Activated naive CD8-positive, alpha-beta T cell (primary cell): ENCODE results near the gene CLCF1.
A peak's percentile ranks its signal among the peaks of the same experiment; 100 is the strongest.

Experiments used
- H3K27ac Mint-ChIP-seq: one replicate; pipeline ENCODE4 v1.8.0; 2021; ENCODE audit warnings: mixed read lengths
- H3K27me3 Mint-ChIP-seq: one replicate; pipeline ENCODE4 v1.8.0; 2021; ENCODE audit warnings: mixed read lengths
- H3K36me3 Mint-ChIP-seq: one replicate; pipeline ENCODE4 v1.8.0; 2021; ENCODE audit warnings: mixed read lengths
- H3K4me1 Mint-ChIP-seq: one replicate; pipeline ENCODE4 v1.8.0; 2021; ENCODE audit warnings: low read depth, mixed read lengths
- H3K4me3 Mint-ChIP-seq: one replicate; pipeline ENCODE4 v1.8.0; 2021; ENCODE audit warnings: mild to moderate bottlenecking, mixed read lengths
- H3K9me3 Mint-ChIP-seq: one replicate; pipeline ENCODE4 v1.8.0; 2021; ENCODE audit warnings: low read depth, mixed read lengths

The CLCF1 gene

DNA sequence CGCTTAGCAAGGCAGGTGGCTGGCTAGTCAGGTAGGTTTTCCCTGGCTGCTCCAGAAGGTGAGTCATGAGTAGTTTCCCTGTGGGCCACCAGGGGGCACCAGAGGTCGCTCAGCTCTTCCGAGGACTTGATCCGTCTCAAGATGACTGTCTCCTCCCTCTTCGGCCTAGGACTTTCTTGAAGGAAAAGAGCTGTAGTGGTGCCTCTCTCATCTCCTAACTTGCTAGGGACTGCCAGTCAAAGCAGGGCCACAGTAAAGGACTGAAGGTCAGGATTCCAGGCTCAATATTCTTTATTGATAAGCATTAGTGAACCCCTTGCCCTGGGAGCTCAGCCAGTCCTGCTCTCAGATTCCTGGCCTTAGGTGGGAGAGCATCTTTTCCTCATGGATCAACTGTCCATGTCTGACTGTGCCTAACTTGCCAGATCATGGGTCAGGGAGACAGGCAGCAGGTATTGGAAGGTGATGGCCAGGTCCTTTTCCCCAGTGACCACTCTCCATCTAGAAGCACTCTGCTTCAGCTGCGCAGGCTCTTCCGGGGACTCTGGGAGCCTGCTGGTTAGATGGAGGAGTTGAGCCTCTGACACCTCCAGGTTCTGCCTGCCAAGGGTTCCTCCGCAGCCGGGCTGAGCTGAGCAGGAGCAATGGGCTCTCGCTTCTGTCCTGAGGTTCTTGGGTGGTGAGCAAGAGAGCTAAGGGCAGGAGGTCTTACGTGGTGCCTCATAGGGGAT is 22.0 kb downstream of the CLCF1 start:
- H3K36me3 Mint-ChIP-seq = no peaks in the 10 kb centered on the region
- peak overlapping the region; percentile 99 for H3K4me3 Mint-ChIP-seq
- peaks cover 56% of the 10 kb centered on the region for H3K4me1 Mint-ChIP-seq
- no peaks in the 10 kb centered on the region for H3K9me3 Mint-ChIP-seq
- H3K27me3 Mint-ChIP-seq = no peaks in the 10 kb centered on the region
- peak overlapping the region; percentile 83 for H3K27ac Mint-ChIP-seq

DNA sequence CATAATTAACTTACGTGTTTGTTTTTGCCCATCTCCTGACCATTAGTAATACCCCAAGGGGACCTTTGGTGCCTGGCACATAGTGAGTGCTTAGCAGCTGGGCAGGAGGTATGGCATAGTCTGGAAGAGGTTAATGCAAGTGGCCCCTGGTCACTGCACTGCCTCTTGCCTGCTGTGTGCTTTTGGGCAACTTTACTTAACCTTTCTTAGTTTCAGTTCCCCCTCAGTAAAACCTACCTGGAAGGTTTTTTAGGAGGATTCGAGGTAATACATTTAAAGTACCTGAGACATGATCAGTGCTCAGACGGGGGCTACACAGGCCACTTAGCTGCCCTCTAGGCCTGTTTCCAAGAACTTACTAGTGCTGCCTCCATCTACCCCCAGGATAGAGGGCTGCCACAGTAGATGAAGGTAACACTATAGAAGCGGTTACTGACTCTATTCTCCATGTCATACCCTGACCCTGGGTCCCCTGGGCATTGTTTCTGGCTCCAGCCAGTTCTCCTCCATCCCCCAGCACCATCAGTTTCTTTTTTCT is 23.4 kb downstream of the CLCF1 start:
- Mint-ChIP-seq H3K36me3 (no peaks in the 10 kb centered on the region), H3K4me3 (no peak overlapping the region), H3K27me3 (no peaks in the 10 kb centered on the region), H3K4me1 (peaks cover 70% of the 10 kb centered on the region), H3K27ac (peak overlapping the region; percentile 75), H3K9me3 (no peaks in the 10 kb centered on the region)

DNA sequence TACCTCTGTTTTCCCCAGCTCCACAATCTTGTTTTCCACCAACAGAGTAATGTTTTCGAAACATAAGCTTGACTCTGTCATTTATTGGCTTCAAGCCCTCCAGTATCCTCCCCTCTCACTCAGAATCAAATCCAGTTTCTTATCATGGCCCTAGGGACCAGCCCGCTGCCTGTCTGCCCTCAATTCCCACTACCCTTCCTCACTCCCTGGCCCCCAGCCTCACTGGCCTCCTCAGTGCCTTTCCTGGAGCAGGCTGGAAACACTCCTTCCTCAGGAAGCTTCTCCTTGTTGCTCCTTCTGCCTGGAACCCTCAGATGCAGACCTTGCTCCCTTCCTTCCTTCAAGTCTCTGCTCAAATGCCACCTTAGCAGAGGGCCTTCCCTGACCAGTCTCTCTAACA is 23.9 kb downstream of the CLCF1 start:
- H3K36me3 Mint-ChIP-seq = no peaks in the 10 kb centered on the region
- no peaks in the 10 kb centered on the region for H3K9me3 Mint-ChIP-seq
- peak overlapping the region; percentile 75 for H3K27ac Mint-ChIP-seq
- H3K4me3 Mint-ChIP-seq = no peak overlapping the region
- H3K4me1 Mint-ChIP-seq = peaks cover 71% of the 10 kb centered on the region
- no peaks in the 10 kb centered on the region for H3K27me3 Mint-ChIP-seq

DNA sequence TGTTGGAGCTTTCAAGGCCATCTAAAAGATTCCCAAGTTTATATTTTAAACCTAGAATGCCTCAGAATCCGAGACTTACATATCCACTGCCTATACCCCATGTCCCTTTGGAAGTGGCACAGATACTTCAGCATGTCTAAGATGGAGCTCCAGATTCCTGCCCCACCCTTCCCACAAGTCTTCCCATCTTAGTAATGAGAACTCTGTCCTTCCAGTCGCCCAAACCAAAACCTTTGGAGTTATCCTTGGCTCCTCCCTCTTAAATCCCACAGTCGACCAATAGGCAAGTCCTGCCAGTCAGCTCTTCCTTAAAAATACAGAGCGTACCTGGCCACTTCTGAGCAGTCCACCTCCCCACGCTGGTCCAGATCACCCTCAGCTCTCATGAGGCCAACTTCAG is 24.4 kb downstream of the CLCF1 start:
- peak overlapping the region; percentile 61 for H3K27ac Mint-ChIP-seq
- no peak overlapping the region for H3K4me3 Mint-ChIP-seq
- H3K27me3 Mint-ChIP-seq = no peaks in the 10 kb centered on the region
- H3K36me3 Mint-ChIP-seq = no peaks in the 10 kb centered on the region
- peaks cover 71% of the 10 kb centered on the region for H3K4me1 Mint-ChIP-seq
- no peaks in the 10 kb centered on the region for H3K9me3 Mint-ChIP-seq

DNA sequence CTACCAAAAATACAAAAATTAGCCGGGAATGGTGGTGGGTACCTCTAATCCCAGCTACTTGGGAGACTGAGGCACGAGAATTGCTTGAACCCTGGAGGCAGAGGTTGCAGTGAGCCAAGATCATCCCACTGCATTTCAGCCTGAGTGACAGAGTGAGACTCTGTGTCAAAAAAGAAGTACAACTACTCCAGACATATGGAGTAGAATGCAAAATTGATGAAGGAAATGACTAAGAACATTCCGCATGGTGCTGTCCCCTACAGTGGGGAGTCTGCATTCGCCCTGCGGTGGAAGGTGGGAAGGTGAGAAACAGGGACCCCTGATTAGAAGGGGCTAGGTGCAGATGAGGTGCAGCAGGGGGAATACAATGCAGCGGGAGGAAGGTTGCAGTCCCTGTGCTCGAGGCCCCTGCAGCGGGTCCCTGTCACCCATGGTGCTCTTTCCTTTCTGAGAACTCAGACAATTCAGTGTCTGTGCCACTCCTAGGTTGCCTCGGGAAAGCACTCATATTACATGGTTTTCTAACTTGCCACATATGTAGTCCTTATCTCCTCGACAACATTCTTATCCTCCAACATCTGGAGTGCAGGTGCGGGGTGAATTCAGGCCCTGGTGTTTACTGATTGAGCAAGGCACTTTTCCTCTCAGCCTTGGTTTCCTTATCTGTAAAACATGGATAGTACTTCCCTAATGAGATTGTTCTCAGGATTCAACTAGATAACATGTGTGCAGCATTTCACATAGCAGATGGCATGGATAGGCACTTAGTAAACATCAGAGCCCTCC is 25.2 kb downstream of the CLCF1 start:
- H3K27me3 Mint-ChIP-seq = no peaks in the 10 kb centered on the region
- H3K9me3 Mint-ChIP-seq = no peaks in the 10 kb centered on the region
- H3K36me3 Mint-ChIP-seq = no peaks in the 10 kb centered on the region
- H3K4me1 Mint-ChIP-seq = peaks cover 72% of the 10 kb centered on the region
- H3K4me3 Mint-ChIP-seq = no peak overlapping the region
- H3K27ac Mint-ChIP-seq = no peak overlapping the region

DNA sequence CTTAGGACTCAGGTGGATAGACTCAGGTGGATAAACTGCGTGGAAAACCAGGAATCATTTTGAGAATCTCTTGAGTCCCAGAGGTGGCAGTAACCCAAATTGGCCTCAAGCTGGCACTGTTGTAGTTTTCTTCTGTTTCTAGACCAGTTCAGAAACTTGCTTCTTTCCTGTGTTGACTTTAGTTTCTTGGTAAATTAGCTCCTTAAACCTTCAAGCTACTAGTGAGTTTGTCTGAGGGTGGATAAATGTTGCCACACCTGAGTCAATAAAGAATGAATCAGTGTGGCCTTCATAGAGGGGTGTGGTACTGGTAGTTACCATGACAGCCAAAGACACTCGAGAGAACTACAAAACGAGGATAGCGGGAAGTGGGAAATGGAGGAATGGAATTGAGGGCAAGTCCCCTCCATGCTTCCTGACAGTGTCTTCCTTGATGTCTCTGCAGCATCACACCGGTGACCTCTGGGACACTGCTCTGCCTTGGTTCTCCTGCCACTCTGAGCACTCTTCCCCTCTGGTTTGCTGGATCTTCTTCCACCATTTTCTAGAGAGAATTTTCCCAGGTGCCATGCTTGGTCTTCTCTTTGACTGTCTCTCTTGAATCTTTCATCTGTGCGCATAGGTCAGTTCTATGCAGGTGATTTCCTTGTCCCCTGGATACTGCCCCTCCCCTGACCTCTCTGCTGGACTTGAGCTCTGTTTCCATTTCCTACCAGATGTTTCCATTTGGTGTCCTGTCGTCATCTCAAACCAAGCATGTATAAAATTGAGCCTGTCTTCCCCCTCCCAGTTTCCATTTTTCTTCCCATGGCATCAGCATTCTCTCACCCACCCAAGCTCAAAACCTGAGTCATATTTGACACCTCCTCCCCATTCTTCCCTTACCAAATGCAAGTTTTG is 27.2 kb downstream of the CLCF1 start:
- Mint-ChIP-seq H3K27me3 (no peaks in the 10 kb centered on the region), H3K9me3 (no peaks in the 10 kb centered on the region), H3K4me3 (no peak overlapping the region), H3K36me3 (no peaks in the 10 kb centered on the region), H3K4me1 (peaks cover 60% of the 10 kb centered on the region), H3K27ac (peak overlapping the region; percentile 66)

DNA sequence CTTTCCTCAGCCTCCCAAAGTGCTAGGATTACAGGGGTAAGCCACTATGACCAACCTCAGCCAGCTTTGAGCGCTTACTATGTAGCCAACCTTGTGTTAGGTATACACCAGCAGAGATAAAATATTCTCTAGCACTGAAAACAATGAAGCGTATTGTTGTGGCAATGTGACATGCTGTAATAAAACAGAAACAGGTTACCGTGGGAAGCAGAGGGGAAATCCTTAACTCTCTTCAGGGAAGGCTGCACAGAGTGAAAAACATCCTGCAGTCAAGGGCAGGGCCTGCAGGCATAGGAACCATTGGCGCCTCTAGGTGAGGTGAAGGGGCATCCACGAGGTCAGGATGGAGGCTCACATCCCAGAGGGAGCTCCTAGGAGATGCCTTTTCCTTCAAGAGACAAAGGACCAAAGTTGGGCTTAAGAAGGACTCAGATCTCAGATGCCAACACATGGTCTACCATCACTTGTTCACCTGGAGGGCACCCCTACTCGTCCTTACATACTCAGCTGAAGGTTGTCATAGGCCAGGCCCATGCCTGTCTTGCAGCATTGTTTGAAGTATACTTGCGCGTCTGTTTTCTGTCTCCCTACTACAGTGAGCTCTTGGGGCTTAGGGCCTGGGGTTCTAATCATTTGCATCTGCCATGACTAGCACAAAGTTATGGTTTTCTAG is 28.0 kb downstream of the CLCF1 start:
- Mint-ChIP-seq H3K4me1 (peaks cover 56% of the 10 kb centered on the region), H3K36me3 (no peaks in the 10 kb centered on the region), H3K27ac (peak overlapping the region; percentile 66), H3K27me3 (no peaks in the 10 kb centered on the region), H3K4me3 (no peak overlapping the region), H3K9me3 (no peaks in the 10 kb centered on the region)

DNA sequence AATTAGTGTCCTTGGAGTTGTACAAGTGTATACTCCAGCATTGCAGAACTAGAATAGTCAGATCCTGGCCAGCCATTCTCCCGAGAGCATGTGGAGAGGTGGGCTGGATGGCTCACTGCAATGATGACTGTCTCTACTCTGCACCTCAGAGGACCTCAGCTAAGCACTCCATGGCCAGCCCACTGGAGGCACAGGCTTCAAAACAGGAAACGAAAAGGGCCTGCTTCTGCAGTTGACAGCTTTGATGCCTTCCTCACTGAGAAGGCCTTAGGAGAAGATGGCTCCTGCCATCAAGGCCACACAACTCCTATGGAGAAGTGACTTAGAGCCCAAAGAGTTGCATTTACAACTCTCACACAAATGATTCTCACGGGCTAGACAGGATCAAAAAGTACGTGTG is 29.1 kb downstream of the CLCF1 start:
- H3K36me3 Mint-ChIP-seq = no peaks in the 10 kb centered on the region
- H3K4me3 Mint-ChIP-seq = peak overlapping the region; percentile 35
- no peaks in the 10 kb centered on the region for H3K9me3 Mint-ChIP-seq
- H3K27ac Mint-ChIP-seq = peak overlapping the region; percentile 85
- H3K27me3 Mint-ChIP-seq = no peaks in the 10 kb centered on the region
- peaks cover 46% of the 10 kb centered on the region for H3K4me1 Mint-ChIP-seq

DNA sequence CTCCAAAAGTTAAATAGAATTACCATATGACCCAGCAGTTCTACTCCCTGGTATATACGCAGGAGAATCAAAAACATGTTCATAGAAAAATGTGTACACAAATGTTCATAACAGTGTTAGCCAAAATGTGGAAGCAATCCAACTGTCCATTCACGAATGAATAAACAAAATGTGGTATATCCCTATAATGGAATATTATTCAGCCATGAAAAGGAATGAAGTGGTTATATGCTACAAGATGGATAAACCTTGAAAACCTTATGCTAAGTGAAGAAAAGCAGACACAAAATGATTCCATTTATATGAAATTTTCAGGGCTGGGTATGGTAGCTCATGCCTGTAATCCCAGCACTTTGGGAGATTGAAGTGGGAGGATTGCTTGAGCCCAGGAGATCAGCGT is 36.1 kb downstream of the CLCF1 start:
- no peaks in the 10 kb centered on the region for H3K9me3 Mint-ChIP-seq
- H3K36me3 Mint-ChIP-seq = no peaks in the 10 kb centered on the region
- H3K4me3 Mint-ChIP-seq = no peak overlapping the region
- H3K27me3 Mint-ChIP-seq = no peaks in the 10 kb centered on the region
- no peaks in the 10 kb centered on the region for H3K4me1 Mint-ChIP-seq
- H3K27ac Mint-ChIP-seq = no peak overlapping the region

DNA sequence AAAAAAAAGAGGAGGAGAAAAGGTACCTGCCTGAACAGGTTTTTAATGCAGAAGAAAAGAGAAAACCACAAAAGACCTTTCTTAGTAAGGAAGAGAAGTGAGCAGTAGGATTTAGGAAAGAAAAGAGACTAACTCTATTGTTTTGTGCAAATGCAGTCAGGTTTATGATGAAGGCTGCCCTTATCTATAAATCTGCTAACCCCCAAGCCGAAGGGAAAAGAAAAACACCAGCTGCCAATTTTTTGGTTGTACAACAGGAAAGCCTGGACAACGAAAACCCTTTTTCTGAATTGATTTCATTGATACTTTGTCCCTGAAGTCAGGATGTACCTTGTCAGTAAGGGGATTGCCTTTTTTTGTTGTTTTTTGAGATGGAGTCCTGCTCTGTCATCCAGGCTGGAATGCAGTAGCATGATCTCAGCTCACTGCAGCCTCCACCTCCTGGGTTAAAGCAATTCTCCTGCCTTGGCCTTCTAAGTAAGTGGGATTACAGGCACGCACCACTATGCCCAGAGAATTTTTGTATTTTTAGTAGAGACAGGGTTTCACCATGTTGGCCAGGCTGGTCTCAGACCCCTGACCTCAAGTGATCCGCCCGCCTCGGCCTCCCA is 41.2 kb downstream of the CLCF1 start:
- H3K36me3 Mint-ChIP-seq = peaks cover 2% of the 10 kb centered on the region
- H3K27ac Mint-ChIP-seq = no peak overlapping the region
- no peaks in the 10 kb centered on the region for H3K9me3 Mint-ChIP-seq
- H3K27me3 Mint-ChIP-seq = no peaks in the 10 kb centered on the region
- no peaks in the 10 kb centered on the region for H3K4me1 Mint-ChIP-seq
- no peak overlapping the region for H3K4me3 Mint-ChIP-seq

DNA sequence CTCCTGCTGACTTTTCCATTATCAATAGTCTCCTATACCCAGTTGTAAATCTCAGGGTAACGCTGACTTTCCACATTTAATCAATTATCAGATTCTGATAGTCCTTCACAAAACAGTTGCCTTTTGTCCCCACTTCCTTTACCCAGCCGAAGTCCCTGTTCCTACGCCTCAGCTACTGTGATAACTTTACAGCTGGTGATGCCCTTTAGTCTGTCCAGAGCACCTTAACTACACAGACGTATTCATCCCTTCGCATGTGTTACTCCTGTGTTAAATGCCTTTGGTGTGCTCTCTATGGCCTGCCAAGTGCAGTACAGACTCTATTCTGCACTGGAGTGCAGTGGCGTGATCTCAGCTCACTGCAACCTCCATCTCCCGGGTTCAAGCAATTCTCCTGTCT is 49.9 kb downstream of the CLCF1 start:
- no peaks in the 10 kb centered on the region for H3K9me3 Mint-ChIP-seq
- no peak overlapping the region for H3K4me3 Mint-ChIP-seq
- peaks cover 4% of the 10 kb centered on the region for H3K36me3 Mint-ChIP-seq
- H3K27me3 Mint-ChIP-seq = no peaks in the 10 kb centered on the region
- H3K27ac Mint-ChIP-seq = no peak overlapping the region
- H3K4me1 Mint-ChIP-seq = peaks cover 5% of the 10 kb centered on the region

DNA sequence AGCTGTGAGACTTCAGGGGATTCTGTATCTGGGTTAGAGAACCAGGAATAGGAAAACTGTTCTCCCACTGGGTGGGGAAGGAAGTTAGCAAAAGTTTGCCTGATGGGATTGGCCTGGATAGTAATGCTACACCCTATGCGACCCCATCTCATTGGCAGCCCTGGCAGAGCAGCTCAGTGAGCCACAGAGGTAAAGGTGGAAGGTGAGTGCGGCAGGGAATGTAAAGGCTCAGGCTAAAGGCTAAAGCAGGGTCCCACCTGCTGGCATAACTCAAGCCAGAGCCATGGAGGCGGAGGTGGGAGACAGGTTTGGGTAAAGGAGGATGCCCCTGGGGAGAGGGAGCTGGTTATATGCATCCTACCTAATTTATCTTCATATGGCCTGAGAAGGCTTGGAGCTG is 51.3 kb downstream of the CLCF1 start:
- Mint-ChIP-seq H3K4me1 (peaks cover 9% of the 10 kb centered on the region), H3K4me3 (no peak overlapping the region), H3K27me3 (no peaks in the 10 kb centered on the region), H3K36me3 (peaks cover 4% of the 10 kb centered on the region), H3K9me3 (no peaks in the 10 kb centered on the region), H3K27ac (no peak overlapping the region)

DNA sequence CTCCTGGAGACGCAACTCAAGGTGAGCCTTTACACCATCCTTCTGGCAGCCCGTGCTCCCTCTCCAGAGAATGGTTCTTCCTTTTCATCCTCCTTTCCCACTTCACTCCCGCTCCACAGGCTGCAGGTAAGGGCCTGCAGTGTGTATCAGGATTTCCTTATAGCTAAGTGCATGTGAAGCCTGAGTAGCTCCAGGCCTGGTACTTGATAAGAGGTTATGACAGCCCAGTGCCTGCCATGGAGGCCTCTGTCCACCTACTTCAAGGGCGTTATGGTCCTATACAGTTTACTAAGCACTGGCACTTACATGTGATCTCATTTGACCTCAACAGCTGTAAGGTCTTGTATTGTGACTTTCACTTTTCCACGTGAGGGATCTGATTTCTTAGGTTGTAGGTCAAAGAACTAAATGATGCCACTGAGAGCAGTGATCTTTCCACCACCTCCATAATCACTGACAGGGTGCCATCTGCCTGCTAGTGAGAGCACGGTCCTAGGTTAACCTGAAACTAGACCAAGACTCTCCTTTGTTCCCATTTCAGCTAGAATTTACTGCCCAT is 52.0 kb downstream of the CLCF1 start:
- Mint-ChIP-seq H3K4me1 (peaks cover 11% of the 10 kb centered on the region), H3K27ac (no peak overlapping the region), H3K36me3 (peaks cover 4% of the 10 kb centered on the region)

DNA sequence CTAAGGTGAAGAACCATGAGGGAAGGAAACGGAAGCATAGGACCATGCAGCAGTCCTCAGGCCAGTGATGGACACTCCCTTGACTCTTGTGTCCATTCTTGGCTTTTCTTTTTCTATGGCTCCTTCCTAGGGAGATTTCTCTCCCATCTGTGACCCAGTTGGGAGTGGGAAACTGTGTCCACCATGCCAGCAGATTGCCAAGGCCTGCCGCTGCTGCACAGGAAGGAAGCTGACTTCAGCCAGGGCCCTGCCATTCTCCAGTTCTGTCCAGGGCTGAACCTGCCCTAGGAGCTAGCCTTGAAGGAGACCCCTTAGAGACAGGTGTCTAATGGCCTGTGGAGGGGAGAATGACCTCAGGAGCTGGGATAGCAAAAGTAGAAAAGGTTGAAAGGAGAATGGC is 52.7 kb downstream of the CLCF1 start:
- H3K27ac Mint-ChIP-seq = no peak overlapping the region

More for the DNA sequence above, 52.0 kb downstream of the CLCF1 start:
- no peaks in the 10 kb centered on the region for H3K9me3 Mint-ChIP-seq
- H3K4me3 Mint-ChIP-seq = no peak overlapping the region
- H3K27me3 Mint-ChIP-seq = no peaks in the 10 kb centered on the region

More for the DNA sequence above, 52.7 kb downstream of the CLCF1 start:
- Mint-ChIP-seq H3K9me3 (no peaks in the 10 kb centered on the region), H3K4me1 (peaks cover 11% of the 10 kb centered on the region), H3K27me3 (no peaks in the 10 kb centered on the region), H3K36me3 (peaks cover 2% of the 10 kb centered on the region), H3K4me3 (no peak overlapping the region)
